ENCODE results near the gene LRP8. TPM values are rescaled to one million over a fixed set of nuclear protein-coding genes. Genes with fewer than 3 reads are reported as not detected.

LRP8 gene
- polyA plus RNA-seq, 2 of the 4 experiments (the other 2 are of a cell fraction) = 32.6 to 46.1 TPM

DNA sequence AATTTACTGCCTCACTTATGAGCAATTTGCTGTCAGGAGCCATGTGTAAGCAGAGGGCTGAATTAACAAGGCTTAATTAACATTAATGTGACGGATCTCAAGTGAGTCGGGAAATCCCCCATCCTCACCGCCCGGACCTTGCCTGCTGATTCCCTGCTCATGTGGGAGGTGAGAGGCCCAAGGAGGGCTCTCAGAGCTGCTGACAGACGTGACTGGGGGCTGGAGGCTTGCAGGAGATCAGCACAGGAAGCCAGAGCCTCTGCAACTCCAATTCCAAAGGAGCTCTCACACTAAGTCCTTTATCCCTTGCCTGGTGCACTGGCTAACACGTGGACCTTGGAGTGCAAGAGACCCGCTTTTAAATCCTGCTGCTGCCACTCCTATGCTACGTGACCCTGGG lies 19.4 kb downstream of the LRP8 start:
- ATAC-seq (no peak), FAIRE-seq (no peak), DNase-seq (ENCODE audit: low read depth in 1 of 2, low spot score in 1 of 2) (no peak)
- no peak overlapping the region for H3K4me3 ChIP-seq
- no peaks in the 10 kb centered on the region for H3K4me1 ChIP-seq
- ChIA-PET POLR2A (no interaction called here), CTCF (no interaction called here)
- no peak overlapping the region for H3K27ac ChIP-seq
- no peak overlapping the region for H3K4me2 ChIP-seq
- no peak for TF ChIP-seq RFX5 (IDR thresholded peaks at IDR 0.05)
- TF ChIP-seq, protein P1, sequence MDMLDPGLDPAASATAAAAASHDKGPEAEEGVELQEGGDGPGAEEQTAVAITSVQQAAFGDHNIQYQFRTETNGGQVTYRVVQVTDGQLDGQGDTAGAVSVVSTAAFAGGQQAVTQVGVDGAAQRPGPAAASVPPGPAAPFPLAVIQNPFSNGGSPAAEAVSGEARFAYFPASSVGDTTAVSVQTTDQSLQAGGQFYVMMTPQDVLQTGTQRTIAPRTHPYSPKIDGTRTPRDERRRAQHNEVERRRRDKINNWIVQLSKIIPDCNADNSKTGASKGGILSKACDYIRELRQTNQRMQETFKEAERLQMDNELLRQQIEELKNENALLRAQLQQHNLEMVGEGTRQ (IDR thresholded peaks at IDR 0.05) = no peak
- no peak for TF ChIP-seq EP300 (IDR thresholded peaks at IDR 0.05)
- no peak for TF ChIP-seq NPAS2 (CRISPR knock-in tag; IDR thresholded peaks at IDR 0.05; ENCODE audit: borderline replicate concordance)
- no peak for TF ChIP-seq FOSB (CRISPR knock-in tag; IDR thresholded peaks at IDR 0.05)
- TF ChIP-seq, protein P2, sequence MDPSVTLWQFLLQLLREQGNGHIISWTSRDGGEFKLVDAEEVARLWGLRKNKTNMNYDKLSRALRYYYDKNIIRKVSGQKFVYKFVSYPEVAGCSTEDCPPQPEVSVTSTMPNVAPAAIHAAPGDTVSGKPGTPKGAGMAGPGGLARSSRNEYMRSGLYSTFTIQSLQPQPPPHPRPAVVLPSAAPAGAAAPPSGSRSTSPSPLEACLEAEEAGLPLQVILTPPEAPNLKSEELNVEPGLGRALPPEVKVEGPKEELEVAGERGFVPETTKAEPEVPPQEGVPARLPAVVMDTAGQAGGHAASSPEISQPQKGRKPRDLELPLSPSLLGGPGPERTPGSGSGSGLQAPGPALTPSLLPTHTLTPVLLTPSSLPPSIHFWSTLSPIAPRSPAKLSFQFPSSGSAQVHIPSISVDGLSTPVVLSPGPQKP (IDR thresholded peaks at IDR 0.05; ENCODE audit: low read depth, low read length) = no peak
- no peak for TF ChIP-seq EHF (CRISPR knock-in tag; IDR thresholded peaks at IDR 0.05)
- TF ChIP-seq ZC3H11A (IDR thresholded peaks at IDR 0.05) = no peak
- TF ChIP-seq MYC (IDR thresholded peaks at IDR 0.05; ENCODE audit: borderline replicate concordance, low read length) = no peak
- no peak for TF ChIP-seq PHF8 (IDR thresholded peaks at IDR 0.05; ENCODE audit: borderline replicate concordance, low read depth)
- TF ChIP-seq POLR2AphosphoS2 (conservative IDR thresholded peaks at IDR 0.05; ENCODE audit: low read length) = no peak
- no peaks in the 10 kb centered on the region for H3K9me3 ChIP-seq
- 90% methylated on average over 8 of the region's 8 CpGs for WGBS (ENCODE audit: missing lambda C conversion rate)

DNA sequence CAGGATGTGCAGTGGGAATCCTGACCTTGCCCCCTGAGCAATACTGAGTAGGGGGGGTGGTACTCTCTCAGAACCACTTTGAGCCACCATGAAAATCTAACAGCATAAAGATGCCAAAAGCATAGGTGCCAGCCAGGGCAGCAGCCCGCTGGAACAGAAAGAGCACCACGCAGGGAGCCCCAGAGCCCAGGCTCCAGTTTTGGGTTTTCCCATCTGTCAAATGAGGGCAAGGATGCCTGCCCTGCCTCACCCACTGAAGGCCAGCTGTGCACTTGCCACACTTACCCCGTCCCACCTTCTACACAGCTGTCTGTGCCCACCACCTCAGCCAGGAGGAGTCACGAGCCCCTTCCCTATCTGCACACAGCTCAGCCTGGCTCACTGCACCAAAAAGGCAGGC lies 20.8 kb downstream of the LRP8 start:
- Histone ChIP-seq H3K27ac (no peak overlapping the region), H3K4me1 (no peaks in the 10 kb centered on the region), H3K9me3 (no peaks in the 10 kb centered on the region), H3K4me2 (no peak overlapping the region), H3K4me3 (no peak overlapping the region)
- no peak for ATAC-seq
- CTCF ChIA-PET = interaction anchor here (0.9 to 2.8 kb wide), 2 partner anchors 19 to 87 kb away, joined by 3 to 9 read pairs; no protein-coding TSS in a partner anchor
- FAIRE-seq = no peak
- POLR2A ChIA-PET = no interaction called here
- no peak for DNase-seq (ENCODE audit: low read depth in 1 of 2, low spot score in 1 of 2)
- 96% methylated on average over 4 of the region's 4 CpGs for WGBS (ENCODE audit: missing lambda C conversion rate)
- no peak for TF ChIP-seq POLR2A (IDR thresholded peaks at IDR 0.05; ENCODE audit: low read length)
- no peak for TF ChIP-seq EHF (CRISPR knock-in tag; IDR thresholded peaks at IDR 0.05)
- TF ChIP-seq, protein P1 (IDR thresholded peaks at IDR 0.05) = no peak
- TF ChIP-seq HOXB13 (CRISPR knock-in tag; IDR thresholded peaks at IDR 0.05; ENCODE audit: low read depth) = no peak
- TF ChIP-seq, protein P3, sequence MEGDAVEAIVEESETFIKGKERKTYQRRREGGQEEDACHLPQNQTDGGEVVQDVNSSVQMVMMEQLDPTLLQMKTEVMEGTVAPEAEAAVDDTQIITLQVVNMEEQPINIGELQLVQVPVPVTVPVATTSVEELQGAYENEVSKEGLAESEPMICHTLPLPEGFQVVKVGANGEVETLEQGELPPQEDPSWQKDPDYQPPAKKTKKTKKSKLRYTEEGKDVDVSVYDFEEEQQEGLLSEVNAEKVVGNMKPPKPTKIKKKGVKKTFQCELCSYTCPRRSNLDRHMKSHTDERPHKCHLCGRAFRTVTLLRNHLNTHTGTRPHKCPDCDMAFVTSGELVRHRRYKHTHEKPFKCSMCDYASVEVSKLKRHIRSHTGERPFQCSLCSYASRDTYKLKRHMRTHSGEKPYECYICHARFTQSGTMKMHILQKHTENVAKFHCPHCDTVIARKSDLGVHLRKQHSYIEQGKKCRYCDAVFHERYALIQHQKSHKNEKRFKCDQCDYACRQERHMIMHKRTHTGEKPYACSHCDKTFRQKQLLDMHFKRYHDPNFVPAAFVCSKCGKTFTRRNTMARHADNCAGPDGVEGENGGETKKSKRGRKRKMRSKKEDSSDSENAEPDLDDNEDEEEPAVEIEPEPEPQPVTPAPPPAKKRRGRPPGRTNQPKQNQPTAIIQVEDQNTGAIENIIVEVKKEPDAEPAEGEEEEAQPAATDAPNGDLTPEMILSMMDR (IDR thresholded peaks at IDR 0.05) = no peak
- TF ChIP-seq CHD2 (IDR thresholded peaks at IDR 0.05; ENCODE audit: low read length, partially characterized antibody) = no peak
- TF ChIP-seq TFCP2L1 (CRISPR knock-in tag; IDR thresholded peaks at IDR 0.05) = no peak
- no peak for TF ChIP-seq CEBPB (IDR thresholded peaks at IDR 0.05)

DNA sequence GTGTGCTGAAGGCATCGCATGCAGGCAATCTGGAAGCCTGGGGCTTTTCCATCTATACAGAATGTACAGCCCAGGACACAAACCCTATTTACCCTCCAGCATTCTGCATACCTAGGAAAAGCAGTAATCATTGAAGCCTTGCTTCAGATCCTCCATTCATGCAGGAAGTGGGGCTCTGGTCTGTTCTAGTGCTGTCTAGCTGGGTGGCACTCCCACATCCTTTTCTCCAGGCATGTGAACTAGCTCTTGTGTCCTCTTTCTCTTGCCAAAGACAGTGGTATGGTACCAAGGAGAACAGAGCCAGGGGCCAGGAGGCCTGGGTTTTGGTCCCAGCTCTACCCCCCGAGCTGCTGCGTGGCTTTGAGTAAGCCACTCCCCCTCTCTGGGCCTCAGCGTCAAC lies 21.7 kb downstream of the LRP8 start:
- no peak for FAIRE-seq

More for the DNA sequence above, 21.7 kb downstream of the LRP8 start:
- ChIA-PET POLR2A (no interaction called here), CTCF (interaction anchor here (2.8 kb wide), 1 partner anchor 88 kb away, joined by 9 read pairs; no protein-coding TSS in a partner anchor)
- ATAC-seq (no peak), DNase-seq (ENCODE audit: low read depth in 1 of 2, low spot score in 1 of 2) (no peak)
- Histone ChIP-seq H3K4me2 (no peak overlapping the region), H3K4me3 (no peak overlapping the region), H3K4me1 (no peaks in the 10 kb centered on the region), H3K9me3 (no peaks in the 10 kb centered on the region), H3K27ac (no peak overlapping the region)
- no peak for TF ChIP-seq TP53 (CRISPR knock-in tag; IDR thresholded peaks at IDR 0.05)
- TF ChIP-seq, protein P1 (IDR thresholded peaks at IDR 0.05) = no peak
- no peak for TF ChIP-seq ZFP36 (IDR thresholded peaks at IDR 0.05; ENCODE audit: borderline replicate concordance, partially characterized antibody)
- no peak for TF ChIP-seq ZSCAN20 (CRISPR knock-in tag; IDR thresholded peaks at IDR 0.05)
- TF ChIP-seq, protein P2 (IDR thresholded peaks at IDR 0.05; ENCODE audit: low read depth, low read length) = no peak
- no peak for TF ChIP-seq RARB (CRISPR knock-in tag; IDR thresholded peaks at IDR 0.05)
- 80% methylated on average over 4 of the region's 4 CpGs for WGBS (ENCODE audit: missing lambda C conversion rate)
